Right atrium auricular region (tissue), 2 donors: ENCODE results near the gene ACSF3. TPM values are rescaled to one million over a fixed set of nuclear protein-coding genes. Genes with fewer than 3 reads are reported as not detected.

ENCODE experiments used
- DNase-seq: peaks from one replicate; pipeline ENCODE4 v3.0.0-alpha.2; 2019; ENCODE audit warnings: low spot score
- H3K27ac ChIP-seq, 2 donors: fragments of 200-600 bp; sonication (generic); 1 replicate in 1 of 2; 2 replicates in 1 of 2; pipeline ENCODE4 v1.5.1; 2016 to 2019
- H3K27me3 ChIP-seq, 2 donors: fragments of 200-600 bp; sonication (generic); one replicate each; pipeline versions ENCODE4 v1.5.1 to v1.6.0; 2017 to 2019
- H3K36me3 ChIP-seq: fragments of 200-600 bp; sonication (generic); one replicate; pipeline ENCODE4 v1.5.1; 2016
- H3K4me1 ChIP-seq, 2 donors: fragments of 200-600 bp; sonication (generic); one replicate each; pipeline versions ENCODE4 v1.5.1 to v1.6.0; 2017 to 2019
- H3K4me3 ChIP-seq, 2 donors: fragments of 200-600 bp; sonication (generic); 1 replicate in 1 of 2; 2 replicates in 1 of 2; pipeline ENCODE4 v1.5.1; 2017 to 2019; ENCODE audit warnings: mild to moderate bottlenecking in 1 of 2, moderate library complexity in 1 of 2
- H3K9me3 ChIP-seq, 2 donors: fragments of 200-600 bp; sonication (generic); one replicate each; pipeline ENCODE4 v1.5.1; 2019
- total RNA-seq, 2 donors: library from RNA; depleted of rRNA; stranded (reverse); fragments of >200 nt; gene quantifications; one replicate each; pipeline ENCODE4 v1.1.0, GENCODE V29; 2016
- TF ChIP-seq, protein P1 (sequence below), 2 donors: fragments of 200-600 bp; sonication (generic); IDR thresholded peaks; one replicate each; pipeline ENCODE4 v1.5.1; 2019; ENCODE audit warnings: antibody characterized with exemption in 2 of 2

ACSF3 gene
- total RNA-seq, 2 donors from 2014 or later, result 13.4 to 15.9 TPM

DNA sequence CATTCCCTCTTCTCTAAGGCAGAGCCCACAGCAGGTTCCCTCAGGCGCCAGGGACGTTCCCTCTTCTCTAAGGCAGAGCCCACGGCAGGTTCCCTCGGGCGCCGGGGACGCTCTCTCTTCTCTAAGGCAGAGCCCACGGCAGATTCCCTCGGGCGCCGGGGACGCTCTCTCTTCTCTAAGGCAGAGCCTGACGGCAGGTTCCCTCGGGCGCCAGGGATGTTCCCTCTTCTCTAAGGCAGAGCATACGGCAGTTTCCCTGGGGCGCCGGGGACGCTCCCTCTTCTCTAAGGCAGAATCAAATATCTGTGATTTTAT, 24.3 kb downstream of the ACSF3 start:
- Histone ChIP-seq H3K4me1 (no peaks in the 10 kb centered on the region), H3K4me3 (no peak overlapping the region), H3K27me3 (no peaks in the 10 kb centered on the region), H3K27ac (no peak overlapping the region), H3K36me3 (peaks cover 53% of the 10 kb centered on the region), H3K9me3 (no peaks in the 10 kb centered on the region)
- DNase-seq, result no peak
- TF ChIP-seq, protein P1, sequence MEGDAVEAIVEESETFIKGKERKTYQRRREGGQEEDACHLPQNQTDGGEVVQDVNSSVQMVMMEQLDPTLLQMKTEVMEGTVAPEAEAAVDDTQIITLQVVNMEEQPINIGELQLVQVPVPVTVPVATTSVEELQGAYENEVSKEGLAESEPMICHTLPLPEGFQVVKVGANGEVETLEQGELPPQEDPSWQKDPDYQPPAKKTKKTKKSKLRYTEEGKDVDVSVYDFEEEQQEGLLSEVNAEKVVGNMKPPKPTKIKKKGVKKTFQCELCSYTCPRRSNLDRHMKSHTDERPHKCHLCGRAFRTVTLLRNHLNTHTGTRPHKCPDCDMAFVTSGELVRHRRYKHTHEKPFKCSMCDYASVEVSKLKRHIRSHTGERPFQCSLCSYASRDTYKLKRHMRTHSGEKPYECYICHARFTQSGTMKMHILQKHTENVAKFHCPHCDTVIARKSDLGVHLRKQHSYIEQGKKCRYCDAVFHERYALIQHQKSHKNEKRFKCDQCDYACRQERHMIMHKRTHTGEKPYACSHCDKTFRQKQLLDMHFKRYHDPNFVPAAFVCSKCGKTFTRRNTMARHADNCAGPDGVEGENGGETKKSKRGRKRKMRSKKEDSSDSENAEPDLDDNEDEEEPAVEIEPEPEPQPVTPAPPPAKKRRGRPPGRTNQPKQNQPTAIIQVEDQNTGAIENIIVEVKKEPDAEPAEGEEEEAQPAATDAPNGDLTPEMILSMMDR (IDR thresholded peaks at IDR 0.05), result no peak

DNA sequence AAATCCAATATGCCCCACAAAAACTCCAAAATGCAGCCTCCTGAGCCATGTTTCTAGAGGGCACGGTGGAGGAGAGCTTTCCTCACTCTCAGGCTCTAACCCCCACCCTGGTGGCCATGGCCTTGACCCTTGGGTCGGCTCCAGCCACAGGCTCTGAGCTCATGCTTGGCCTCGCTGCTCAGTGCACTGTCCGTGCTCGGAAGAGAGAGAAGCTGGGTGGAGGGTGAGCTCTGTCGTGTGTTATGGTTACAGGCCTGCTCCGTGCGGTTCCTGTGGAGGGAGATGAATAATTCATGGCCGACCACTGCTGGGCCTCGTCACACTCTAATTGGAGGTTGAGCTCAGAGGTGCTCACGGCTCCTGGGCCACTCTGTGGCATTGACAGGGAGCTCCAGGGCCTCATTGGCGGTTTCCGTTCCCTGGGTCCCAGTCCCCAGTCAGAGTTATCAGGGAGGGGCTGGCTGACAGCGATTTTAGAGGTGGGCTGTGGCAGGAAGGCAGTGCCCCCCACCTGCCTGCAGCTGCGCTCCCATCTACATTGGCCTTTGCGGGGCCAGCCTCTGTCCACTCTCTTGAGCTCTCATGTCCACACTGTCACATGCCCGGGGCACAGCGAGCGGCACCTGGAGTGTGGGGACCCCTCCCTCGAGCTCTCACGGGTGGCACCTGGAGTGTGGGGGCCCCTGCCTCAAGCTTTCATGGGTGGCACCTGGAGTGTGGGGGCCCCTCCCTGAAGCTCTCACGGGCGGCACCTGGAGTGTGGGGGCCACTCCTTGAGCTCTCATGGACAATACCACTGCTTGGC, 24.9 kb downstream of the ACSF3 start:
- no peaks in the 10 kb centered on the region for H3K4me1 ChIP-seq
- TF ChIP-seq, protein P1 (IDR thresholded peaks at IDR 0.05), result no peak

DNA sequence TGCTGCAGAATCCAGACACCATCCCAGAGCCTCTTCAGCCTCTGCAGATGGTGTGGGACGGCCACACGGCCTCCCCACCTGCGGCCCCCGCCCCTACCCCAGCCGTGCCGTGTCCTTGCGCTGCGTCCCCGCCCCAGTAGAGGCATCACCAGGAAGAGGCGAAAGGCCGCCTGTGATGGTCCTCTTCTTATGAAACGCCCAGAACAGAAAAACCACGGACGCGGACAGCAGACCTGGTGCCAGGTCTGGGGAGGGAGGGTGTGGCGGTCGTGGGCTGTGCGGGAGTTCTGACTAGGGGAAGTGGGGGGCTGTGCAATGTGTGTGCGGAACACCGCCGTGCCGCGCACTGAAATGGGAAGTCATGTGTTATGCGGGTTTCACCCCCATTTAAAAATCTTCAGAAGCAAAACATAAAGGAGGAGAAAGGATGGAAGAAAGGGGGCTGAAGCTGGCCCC, 25.5 kb downstream of the ACSF3 start:
- H3K4me1 ChIP-seq, result no peaks in the 10 kb centered on the region
- TF ChIP-seq, protein P1 (IDR thresholded peaks at IDR 0.05), result no peak
- no peaks in the 10 kb centered on the region for H3K9me3 ChIP-seq
- H3K4me3 ChIP-seq, result no peak overlapping the region
- H3K36me3 ChIP-seq, result peaks cover 41% of the 10 kb centered on the region
- no peak for DNase-seq
- H3K27me3 ChIP-seq, result no peaks in the 10 kb centered on the region
- no peak overlapping the region for H3K27ac ChIP-seq

More for the DNA sequence above, 24.9 kb downstream of the ACSF3 start:
- Histone ChIP-seq H3K36me3 (peaks cover 47% of the 10 kb centered on the region), H3K27me3 (no peaks in the 10 kb centered on the region), H3K27ac (no peak overlapping the region), H3K4me3 (no peak overlapping the region), H3K9me3 (no peaks in the 10 kb centered on the region)
- no peak for DNase-seq

DNA sequence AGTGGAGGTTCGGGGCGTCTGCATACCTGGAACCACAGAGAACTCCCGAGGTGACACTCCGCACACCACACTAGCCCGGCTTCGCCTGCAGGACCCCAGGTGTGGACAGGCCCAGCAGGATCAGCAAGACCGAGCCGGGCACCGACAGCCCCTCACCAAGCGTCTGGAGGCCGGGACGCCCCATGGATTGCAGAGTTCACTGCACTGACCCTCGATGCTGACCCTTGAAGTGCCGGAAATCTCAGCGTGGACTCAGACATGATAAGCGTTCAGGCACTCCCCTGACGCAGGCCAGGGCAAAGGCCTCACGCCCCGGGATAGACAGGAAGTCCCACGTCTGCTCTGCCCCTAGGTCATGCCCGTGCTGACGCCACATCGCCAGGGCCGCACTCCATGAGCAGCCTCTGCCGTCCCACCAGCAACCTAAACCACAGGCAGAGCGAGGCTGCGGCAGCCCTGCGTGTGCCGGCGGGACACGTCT, 26.0 kb downstream of the ACSF3 start:
- no peak for DNase-seq
- TF ChIP-seq, protein P1 (IDR thresholded peaks at IDR 0.05), result no peak
- H3K4me1 ChIP-seq, result no peaks in the 10 kb centered on the region
- H3K27ac ChIP-seq, result no peak overlapping the region
- no peaks in the 10 kb centered on the region for H3K27me3 ChIP-seq
- H3K36me3 ChIP-seq, result peaks cover 37% of the 10 kb centered on the region
- no peak overlapping the region for H3K4me3 ChIP-seq
- no peaks in the 10 kb centered on the region for H3K9me3 ChIP-seq

DNA sequence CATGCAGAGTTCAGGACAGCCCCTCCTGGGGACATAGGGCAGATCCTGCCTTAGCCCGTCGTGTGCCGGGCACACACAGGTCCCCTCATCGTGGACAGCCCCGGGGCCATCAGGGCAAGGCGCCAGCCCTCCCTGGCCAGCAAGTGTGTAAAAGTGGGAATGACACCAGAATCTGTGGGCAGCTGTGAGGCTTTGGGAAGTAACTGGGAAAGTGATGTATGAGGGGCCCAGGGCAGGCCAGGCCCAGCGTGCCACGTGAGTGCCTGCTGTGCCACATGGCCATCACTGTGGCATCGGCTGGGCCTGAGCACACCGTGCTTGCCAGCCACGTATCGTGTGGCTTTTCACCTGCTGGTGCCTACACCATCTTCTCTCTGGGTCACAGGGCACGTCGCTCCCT, 26.6 kb downstream of the ACSF3 start:
- DNase-seq, result no peak
- H3K27ac ChIP-seq, result no peak overlapping the region
- peaks cover 0 to 1% of the 10 kb centered on the region in 2 donors for H3K9me3 ChIP-seq
- no peaks in the 10 kb centered on the region for H3K27me3 ChIP-seq
- no peak overlapping the region for H3K4me3 ChIP-seq
- H3K36me3 ChIP-seq, result peaks cover 37% of the 10 kb centered on the region
- TF ChIP-seq, protein P1 (IDR thresholded peaks at IDR 0.05), result no peak
- no peaks in the 10 kb centered on the region for H3K4me1 ChIP-seq
